ENCODE measurements around the gene PLCB2. TPM values are rescaled to one million over a fixed set of nuclear protein-coding genes. Genes with fewer than 3 reads are reported as not detected.

Gene PLCB2
- total RNA-seq, 4 donors from 2014 or later = 1.7 to 7.2 (median 4.1) TPM

- H3K27me3 ChIP-seq = no peaks in the 10 kb centered on the region
- intact Hi-C loops (cut with DNase I) = no loop called here
- no peaks in the 10 kb centered on the region for H3K36me3 ChIP-seq
- H3K4me3 ChIP-seq (replicated peaks in 1 of 3) = peak overlapping the region in 1 of 3 donors; percentile 46
- no peak for DNase-seq
- peak overlapping the region; percentile 64 to 66 (median 64) for H3K27ac ChIP-seq
- H3K9me3 ChIP-seq = no peaks in the 10 kb centered on the region
- peaks cover 11 to 26% of the 10 kb centered on the region in 2 donors for H3K4me1 ChIP-seq
- WGBS, 2 donors = 39 to 57% methylated on average over 11 to 21 of the region's 27 CpGs
- no peak for TF ChIP-seq POLR2A (IDR thresholded peaks at IDR 0.05)
- no peak for TF ChIP-seq CTCF (IDR thresholded peaks at IDR 0.05)
Measured at GRCh38 chr15:40252141-40252437, 55.6 kb downstream of the PLCB2 start.

- intact Hi-C loops (cut with DNase I) = no loop called here
- no peaks in the 10 kb centered on the region for H3K36me3 ChIP-seq
- no peaks in the 10 kb centered on the region for H3K9me3 ChIP-seq
- H3K27ac ChIP-seq = peak overlapping the region; percentile 64 to 66 (median 64)
- TF ChIP-seq CTCF (IDR thresholded peaks at IDR 0.05) (no peak), POLR2A (IDR thresholded peaks at IDR 0.05) (no peak)
- H3K4me1 ChIP-seq = peaks cover 11 to 26% of the 10 kb centered on the region in 2 donors
- DNase-seq = peak; percentile 60 to 73
- H3K27me3 ChIP-seq = no peaks in the 10 kb centered on the region
- 66 to 80% methylated on average over 8 to 10 of the region's 10 CpGs for WGBS, 2 donors
- H3K4me3 ChIP-seq (replicated peaks in 1 of 3) = peak overlapping the region in 1 of 3 donors; percentile 46
Measured at GRCh38 chr15:40251486-40252140, 56.1 kb downstream of the PLCB2 start.

GRCh38 chr15:40250771-40251483 lies 56.8 kb downstream of the PLCB2 start:
- H3K4me1 ChIP-seq = peaks cover 11 to 26% of the 10 kb centered on the region in 2 donors
- H3K4me3 ChIP-seq (replicated peaks in 1 of 3) = no peak overlapping the region
- H3K9me3 ChIP-seq = no peaks in the 10 kb centered on the region
- 88 to 95% methylated on average over 13 of the region's 13 CpGs for WGBS, 2 donors
- no peaks in the 10 kb centered on the region for H3K36me3 ChIP-seq
- intact Hi-C loops (cut with DNase I) = no loop called here
- peak overlapping the region in 1 of 3 donors; percentile 64 for H3K27ac ChIP-seq
- H3K27me3 ChIP-seq = no peaks in the 10 kb centered on the region
- no peak for DNase-seq
- TF ChIP-seq CTCF (IDR thresholded peaks at IDR 0.05) = no peak
- no peak for TF ChIP-seq POLR2A (IDR thresholded peaks at IDR 0.05)

- Histone ChIP-seq H3K4me1 (peaks cover 11 to 31% of the 10 kb centered on the region in 2 donors), H3K27me3 (no peaks in the 10 kb centered on the region), H3K27ac (no peak overlapping the region), H3K4me3 (replicated peaks in 1 of 3) (no peak overlapping the region), H3K9me3 (no peaks in the 10 kb centered on the region), H3K36me3 (no peaks in the 10 kb centered on the region)
- intact Hi-C loops (cut with DNase I) = no loop called here
- WGBS, 2 donors = 95 to 96% methylated on average over 8 of the region's 8 CpGs
- TF ChIP-seq POLR2A (IDR thresholded peaks at IDR 0.05) (no peak), CTCF (IDR thresholded peaks at IDR 0.05) (no peak)
- no peak for DNase-seq
Measured at GRCh38 chr15:40250304-40250656, 57.5 kb downstream of the PLCB2 start.

All from thyroid gland (tissue), 4 donors.